NOMO-1 treated with dmso at 0.1 percent for 144 hours (cell line): Measurements from ENCODE around the gene CGB1.

Experiments used
- DNase-seq: peaks from one replicate; lab custom pipeline; 2025; ENCODE audit not compliant: unreplicated experiment; lab: John Stamatoyannopoulos, UW

Gene CGB1

DNA sequence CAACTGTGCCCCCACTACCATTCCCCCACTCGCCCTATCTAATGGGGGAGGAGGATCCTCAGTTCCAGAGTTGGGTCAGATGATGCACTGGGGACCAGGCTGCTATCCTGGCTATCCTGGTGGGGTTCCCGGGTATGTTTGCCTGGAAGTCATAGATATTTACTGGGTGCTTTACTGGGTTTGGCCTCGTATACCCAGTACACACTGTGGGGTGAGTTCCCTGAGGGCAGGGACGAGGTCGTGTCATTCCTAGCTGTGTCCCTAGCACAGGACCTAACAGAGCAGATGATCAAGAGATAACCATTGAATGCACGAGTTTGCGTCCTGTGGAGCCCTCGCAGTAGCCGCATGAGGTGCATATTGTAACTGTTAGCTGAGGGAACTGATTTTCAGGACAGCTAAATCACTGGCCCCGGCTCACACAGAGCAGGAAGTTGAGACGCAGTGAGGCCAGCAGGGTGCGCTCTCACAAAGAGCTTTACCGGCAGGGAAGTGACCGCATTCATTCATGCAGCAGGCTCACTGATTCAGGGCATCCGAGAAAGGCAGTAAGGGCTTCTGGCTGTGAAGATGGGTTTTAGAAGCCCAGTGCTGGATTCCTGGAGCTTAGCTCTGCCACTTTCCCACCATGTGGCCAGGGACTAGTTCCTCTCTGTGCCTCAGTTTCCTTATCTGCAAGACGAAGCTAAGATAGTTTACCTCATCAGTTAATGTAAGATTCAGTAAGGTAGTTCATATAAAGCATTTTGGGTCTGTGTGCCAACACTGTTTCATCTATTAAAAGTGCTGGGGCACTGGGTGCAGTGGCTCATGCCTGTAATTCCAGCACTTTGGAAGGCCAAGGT lies 37.0 kb downstream of the CGB1 start:
- no peak for DNase-seq

- DNase-seq: no peak
These were observed 38.7 kb downstream of the CGB1 start for GRCh38 chr19:48997972-48998371.

- no peak for DNase-seq
These were observed 42.7 kb downstream of the CGB1 start for GRCh38 chr19:48994035-48994386.

GRCh38 chr19:48993175-48994034 lies 43.3 kb downstream of the CGB1 start, which contains the start of the genes GYS1 and RUVBL2:
Gene GYS1 (minus strand): TSS chr19:48993309. CDS start chr19:48993112, 197 bp downstream.
Gene RUVBL2 (plus strand): TSS chr19:48993887. CDS start chr19:48993912, 25 bp downstream.
- peak; percentile 100 for DNase-seq

GRCh38 chr19:48992581-48993174 lies 44.0 kb downstream of the CGB1 start:
- DNase-seq: no peak

DNA sequence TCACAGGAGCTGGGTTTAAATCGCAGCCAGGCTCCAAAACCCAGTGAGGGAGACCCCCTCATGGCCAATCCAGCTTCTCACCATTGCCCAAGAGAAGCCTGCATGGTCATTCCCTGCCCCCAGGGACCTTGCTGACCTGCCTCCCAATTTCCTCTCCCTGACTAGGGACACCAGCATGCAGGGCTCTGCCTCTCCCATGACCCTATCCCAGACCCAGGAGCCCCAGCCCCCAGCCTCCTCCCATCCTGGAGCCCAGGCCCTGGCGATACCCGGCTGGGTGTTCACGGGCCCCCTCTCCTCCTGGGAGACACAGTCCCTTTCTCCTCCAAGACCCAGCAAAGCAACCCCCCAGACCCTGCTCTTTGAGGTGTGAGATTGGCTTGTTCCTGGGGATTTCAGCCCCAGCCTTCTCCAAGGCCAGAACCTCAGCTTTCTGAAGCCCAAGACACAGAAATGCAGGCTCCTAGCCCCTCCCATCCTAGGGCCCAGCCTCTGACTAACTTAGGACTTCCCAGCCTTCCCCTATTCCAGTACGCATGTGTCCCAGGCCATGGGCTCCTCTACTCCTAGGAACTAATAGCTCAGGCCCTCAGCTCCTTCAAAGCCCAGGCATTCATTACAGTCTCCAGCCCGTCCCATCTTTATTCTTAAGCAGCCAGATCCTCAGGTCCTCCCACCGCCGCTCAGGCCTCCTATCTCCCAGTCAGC lies 44.7 kb downstream of the CGB1 start:
- no peak for DNase-seq

GRCh38 chr19:48991011-48991609 lies 45.6 kb downstream of the CGB1 start:
- DNase-seq: no peak

- no peak for DNase-seq
These were observed 46.3 kb downstream of the CGB1 start for GRCh38 chr19:48990400-48990799.

GRCh38 chr19:48989701-48990291 lies 46.9 kb downstream of the CGB1 start:
- no peak for DNase-seq

DNA sequence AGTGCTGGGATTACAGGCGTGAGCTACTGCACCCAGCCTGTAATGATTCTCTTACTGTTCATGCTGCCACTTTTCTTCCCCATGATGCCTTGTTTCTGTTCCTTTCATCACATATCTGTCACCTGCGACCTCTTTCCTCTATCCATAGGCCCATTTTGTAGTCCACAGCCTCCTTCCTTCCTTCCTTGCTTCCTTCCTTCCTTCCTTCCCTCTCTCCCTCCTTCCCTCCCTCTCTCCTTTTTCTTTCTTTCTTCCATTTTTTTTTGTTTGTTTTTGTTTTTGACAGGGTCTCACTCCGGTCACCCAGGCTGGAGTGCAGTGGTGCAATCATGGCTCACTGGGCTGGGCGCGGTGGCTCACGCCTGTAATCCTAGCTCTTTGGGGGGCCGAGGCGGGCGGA lies 47.8 kb downstream of the CGB1 start:
- no peak for DNase-seq

DNA sequence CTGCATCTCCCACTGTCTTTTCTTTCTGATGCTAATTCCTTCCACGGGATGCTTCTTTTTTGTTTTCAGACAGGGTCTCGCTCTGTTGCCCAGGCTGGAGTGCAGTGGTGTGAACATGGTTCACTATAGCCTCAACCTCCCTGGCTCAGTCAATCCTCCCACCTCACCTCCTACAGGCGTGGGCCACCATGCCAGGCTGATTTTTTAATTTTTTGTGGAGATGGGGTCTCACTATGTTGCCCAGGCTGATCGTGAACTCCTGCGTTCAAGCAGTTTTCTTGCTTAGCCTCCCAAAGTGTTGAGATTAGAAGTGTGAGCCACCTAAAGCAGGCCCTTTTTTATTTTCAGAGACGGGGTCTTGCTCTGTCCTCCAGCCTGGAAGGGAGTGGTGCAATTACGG lies 48.4 kb downstream of the CGB1 start:
- no peak for DNase-seq

DNA sequence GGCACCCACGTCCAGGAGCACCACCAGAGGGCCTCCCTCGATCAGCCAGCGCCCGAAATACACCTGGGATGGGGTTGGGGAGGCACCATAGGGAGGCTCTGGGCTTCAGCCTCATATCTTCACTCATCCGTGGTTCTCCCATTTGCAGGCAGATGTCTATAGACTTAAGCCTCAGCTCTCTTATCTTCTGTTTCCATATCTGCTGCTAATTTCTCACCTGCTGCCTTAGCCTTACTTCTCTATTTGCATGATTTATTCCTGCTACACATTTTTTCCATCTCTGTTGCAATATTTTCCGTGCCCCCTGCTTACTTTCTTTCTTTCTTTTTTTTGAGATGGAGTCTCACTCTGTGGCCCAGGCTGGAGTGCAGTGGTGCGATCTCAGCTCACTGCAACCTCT lies 49.4 kb downstream of the CGB1 start:
- no peak for DNase-seq

- DNase-seq: no peak
These were observed 50.5 kb downstream of the CGB1 start for GRCh38 chr19:48986211-48986610.

DNA sequence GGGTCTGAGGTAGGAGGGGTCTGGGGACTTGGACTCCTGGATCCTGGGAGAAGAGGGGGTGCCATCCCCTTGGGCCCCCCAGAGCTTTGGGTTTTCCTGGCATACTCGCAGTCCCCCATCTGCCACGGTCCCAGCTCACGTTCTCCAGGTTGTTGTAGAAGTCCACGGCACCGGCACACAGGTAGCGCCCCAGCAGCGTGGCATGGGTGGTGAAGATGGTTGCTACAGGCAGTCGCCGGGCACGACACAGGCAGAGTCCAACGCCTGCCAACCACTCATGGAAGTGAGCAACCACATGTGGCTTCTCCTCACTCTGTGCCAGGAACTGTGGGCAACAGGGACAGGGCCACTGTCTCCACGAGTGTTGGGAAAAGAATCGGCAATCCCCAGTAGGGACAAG lies 51.0 kb downstream of the CGB1 start:
- DNase-seq: no peak
